DND-41 (cell line): ENCODE measurements around the gene SLC25A45.

Experiments
- CTCF ChIP-seq: IDR thresholded peaks from 2 replicates; pipeline ENCODE4 v1.5.1; 2012; ENCODE audit warnings: borderline replicate concordance, low read length, moderate library complexity, mild to moderate bottlenecking; ENCODE audit not compliant: poor library complexity, severe bottlenecking; ENCODE audit errors: extremely low read depth
- EZH2 ChIP-seq: IDR thresholded peaks from 3 replicates; pipeline ENCODE4 v1.6.1; 2012; ENCODE audit warnings: borderline replicate concordance, low read depth, mild to moderate bottlenecking, moderate library complexity, low read length, inconsistent platforms; ENCODE audit not compliant: severe bottlenecking

- TF ChIP-seq EZH2, result no peak
- no peak for TF ChIP-seq CTCF
Observed at GRCh38 chr11:65418681-65419459, 36.4 kb upstream of the SLC25A45 start.
